GM23338 (cell line): ENCODE measurements around the gene ST6GALNAC3. TPM values are rescaled to one million over a fixed set of nuclear protein-coding genes. Genes with fewer than 3 reads are reported as not detected.

ENCODE experiments used
- ATAC-seq: fragments of 200-7000 bp; cut with Tn5 transposase; 3 replicates; pipeline ENCODE4 v1.9.1; 2020
- DNase-seq: peaks from one replicate; pipeline ENCODE4 v3.0.0-alpha.2; 2015; ENCODE audit warnings: low spot score
- H2AFZ ChIP-seq: fragments of 200-600 bp; sonication (generic); 2 replicates; pipeline ENCODE4 v1.8.0; 2016; ENCODE audit warnings: antibody characterized with exemption, mild to moderate bottlenecking, moderate library complexity
- H3F3A ChIP-seq: fragments of 200-600 bp; sonication (generic); replicated peaks from 2 replicates; pipeline ENCODE4 v1.8.0; 2017; ENCODE audit warnings: antibody characterized with exemption, mixed run types, low read depth
- H3K27ac ChIP-seq: fragments of 200-600 bp; sonication (generic); 2 replicates; pipeline ENCODE4 v1.6.1; 2016; ENCODE audit warnings: low read depth
- H3K27me3 ChIP-seq: fragments of 200-600 bp; sonication (generic); 2 replicates; pipeline ENCODE4 v1.8.0; 2016; ENCODE audit warnings: mild to moderate bottlenecking, mixed run types, moderate library complexity; ENCODE audit not compliant: insufficient read depth
- H3K36me3 ChIP-seq: fragments of 200-600 bp; sonication (generic); 2 replicates; pipeline ENCODE4 v1.8.0; 2016; ENCODE audit warnings: mild to moderate bottlenecking; ENCODE audit not compliant: insufficient read depth
- H3K4me1 ChIP-seq: fragments of 200-600 bp; sonication (generic); 2 replicates; pipeline ENCODE4 v1.8.0; 2016; ENCODE audit warnings: mild to moderate bottlenecking, moderate library complexity; ENCODE audit not compliant: insufficient read depth
- H3K4me2 ChIP-seq: fragments of 200-600 bp; sonication (generic); 2 replicates; pipeline ENCODE4 v1.7.1; 2017; ENCODE audit warnings: mixed run types
- H3K4me3 ChIP-seq: fragments of 200-600 bp; sonication (generic); 2 replicates; pipeline ENCODE4 v1.6.1; 2016; ENCODE audit warnings: mixed run types
- H3K79me2 ChIP-seq: fragments of 200-600 bp; sonication (generic); replicated peaks from 2 replicates; pipeline ENCODE4 v1.8.0; 2017; ENCODE audit warnings: mild to moderate bottlenecking; ENCODE audit not compliant: insufficient read depth
- H3K9me2 ChIP-seq: fragments of 200-600 bp; sonication (generic); 2 replicates; pipeline ENCODE4 v1.8.0; 2017; ENCODE audit not compliant: insufficient read depth
- H4K20me1 ChIP-seq: fragments of 200-600 bp; sonication (generic); replicated peaks from 2 replicates; pipeline ENCODE4 v1.8.0; 2017; ENCODE audit warnings: mild to moderate bottlenecking; ENCODE audit not compliant: insufficient read depth
- H3K27ac Mint-ChIP-seq: 2 replicates; pipeline ENCODE4 v1.8.0; 2020; ENCODE audit warnings: inconsistent platforms, mild to moderate bottlenecking, moderate library complexity, mixed read lengths
- H3K27me3 Mint-ChIP-seq: 3 replicates; pipeline ENCODE4 v1.8.0; 2022; ENCODE audit warnings: low read depth, mild to moderate bottlenecking, moderate library complexity, mixed read lengths, inconsistent platforms; ENCODE audit not compliant: insufficient read depth, poor library complexity
- H3K36me3 Mint-ChIP-seq: 3 replicates; pipeline ENCODE4 v1.8.0; 2021; ENCODE audit warnings: low read depth, mild to moderate bottlenecking, inconsistent platforms, moderate library complexity, mixed read lengths
- H3K4me1 Mint-ChIP-seq: 3 replicates; pipeline ENCODE4 v1.8.0; 2020; ENCODE audit warnings: mild to moderate bottlenecking, inconsistent platforms, mixed read lengths
- H3K4me3 Mint-ChIP-seq: 3 replicates; pipeline ENCODE4 v1.8.0; 2021; ENCODE audit warnings: moderate library complexity, mild to moderate bottlenecking, inconsistent platforms, mixed read lengths
- H3K9me3 Mint-ChIP-seq: 3 replicates; pipeline ENCODE4 v1.8.0; 2020; ENCODE audit warnings: moderate library complexity, mild to moderate bottlenecking, inconsistent platforms, mixed read lengths
- CREB1 ChIP-seq: fragments of 250-450 bp; sonication (Bioruptor Pico); IDR thresholded peaks from 2 replicates; pipeline ENCODE4 v1.5.0; 2020; ENCODE audit warnings: low read depth, mild to moderate bottlenecking, moderate library complexity
- ETS1 ChIP-seq: IDR thresholded peaks from 2 replicates; pipeline ENCODE4 v1.6.1; 2016; ENCODE audit warnings: antibody characterized with exemption
- EZH2 ChIP-seq: fragments of 200-600 bp; sonication (generic); IDR thresholded peaks from one replicate; pipeline ENCODE4 v1.8.0; 2017; ENCODE audit warnings: antibody characterized with exemption, mild to moderate bottlenecking, low read depth; ENCODE audit not compliant: unreplicated experiment
- EZH2phosphoT487 ChIP-seq: fragments of 200-600 bp; sonication (generic); IDR thresholded peaks from one replicate; pipeline ENCODE4 v1.8.1; 2018; ENCODE audit warnings: antibody characterized with exemption; ENCODE audit not compliant: unreplicated experiment
- JUNB ChIP-seq: IDR thresholded peaks from one replicate; pipeline ENCODE4 v1.6.1; 2016; ENCODE audit warnings: antibody characterized with exemption; ENCODE audit not compliant: unreplicated experiment
- NANOG ChIP-seq: IDR thresholded peaks from 2 replicates; pipeline ENCODE4 v1.6.1; 2016; ENCODE audit warnings: antibody characterized with exemption, borderline replicate concordance
- POLR2AphosphoS5 ChIP-seq: IDR thresholded peaks from 2 replicates; pipeline ENCODE4 v1.6.1; 2016; ENCODE audit warnings: antibody characterized with exemption, low read depth
- STAT1 ChIP-seq: IDR thresholded peaks from one replicate; pipeline ENCODE4 v1.6.1; 2016; ENCODE audit warnings: antibody characterized with exemption; ENCODE audit not compliant: unreplicated experiment
- ZNF114 ChIP-seq: fragments of 250-450 bp; sonication (Bioruptor Pico); IDR thresholded peaks from 2 replicates; pipeline ENCODE4 v1.5.0; 2020; ENCODE audit warnings: mild to moderate bottlenecking, moderate library complexity
- ZNF331 ChIP-seq: fragments of 250-450 bp; sonication (Bioruptor Pico); IDR thresholded peaks from 2 replicates; pipeline ENCODE4 v1.5.0; 2020; ENCODE audit warnings: low read depth, mild to moderate bottlenecking, moderate library complexity
- polyA plus RNA-seq: library from polyadenylated mRNA; unstranded; fragments of >200 nt; fragmentation: Nextera tagmentation; extraction: Ambion mirVana; gene quantifications from 2 replicates; pipeline ENCODE4 v1.2.1, GENCODE V29; 2016
- total RNA-seq: library from RNA; depleted of rRNA; stranded (reverse); fragments of >200 nt; shearing (Covaris generic); gene quantifications from 2 replicates; pipeline ENCODE4 v1.2.3, GENCODE V29; 2014
- TF ChIP-seq, protein P1 (sequence below): IDR thresholded peaks from one replicate; pipeline ENCODE4 v1.6.1; 2018; ENCODE audit warnings: antibody characterized with exemption; ENCODE audit not compliant: unreplicated experiment
- TF ChIP-seq, protein P2 (sequence below), 2 experiments: fragments of 200-600 bp in 1 of 2; sonication (generic) in 1 of 2; conservative IDR thresholded peaks; 2 replicates each; pipeline versions ENCODE4 v1.5.1 to v1.6.1; 2016 to 2017; ENCODE audit warnings: antibody characterized with exemption in 2 of 2, low read depth in 2 of 2, mild to moderate bottlenecking in 2 of 2, moderate library complexity in 1 of 2
- TF ChIP-seq, protein P3 (sequence below): fragments of 250-450 bp; sonication (Bioruptor Pico); IDR thresholded peaks from 2 replicates; pipeline ENCODE4 v1.5.0; 2020; ENCODE audit warnings: mild to moderate bottlenecking, moderate library complexity

The ST6GALNAC3 gene
- total and polyA plus RNA-seq, 2 experiments from 2014 or later = 4.7 to 11.6 TPM

DNA sequence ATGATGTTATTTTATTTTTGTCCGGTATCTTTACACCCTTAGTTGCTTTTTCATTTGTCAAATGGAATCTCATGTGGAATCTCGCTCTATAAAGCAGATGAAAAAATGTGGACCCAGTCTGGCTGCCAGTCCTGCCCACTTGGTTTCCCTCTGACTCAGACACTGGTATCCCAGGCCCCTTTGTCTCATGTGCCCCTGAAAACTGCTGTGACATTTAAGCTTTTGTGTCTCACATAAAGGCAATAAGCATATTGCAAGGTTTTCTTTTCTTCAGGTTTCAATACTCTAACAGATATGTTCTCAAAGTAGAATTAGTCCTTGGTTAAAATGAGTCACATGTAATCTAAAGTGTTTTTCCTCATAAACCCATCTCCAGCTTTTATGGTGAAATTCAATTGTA lies 183.3 kb downstream of the ST6GALNAC3 start:
- Mint-ChIP-seq H3K27me3 (no peaks in the 10 kb centered on the region), H3K4me3 (no peak overlapping the region), H3K27ac (no peak overlapping the region), H3K4me1 (peaks cover 33% of the 10 kb centered on the region), H3K36me3 (no peaks in the 10 kb centered on the region), H3K9me3 (no peaks in the 10 kb centered on the region)
- H3K27me3 ChIP-seq = no peaks in the 10 kb centered on the region
- H2AFZ ChIP-seq = no peak overlapping the region
- no peaks in the 10 kb centered on the region for H3F3A ChIP-seq
- no peaks in the 10 kb centered on the region for H3K36me3 ChIP-seq
- no peaks in the 10 kb centered on the region for H4K20me1 ChIP-seq
- ATAC-seq (no peak), DNase-seq (no peak)
- H3K9me2 ChIP-seq = no peaks in the 10 kb centered on the region
- H3K4me2 ChIP-seq = no peak overlapping the region
- H3K79me2 ChIP-seq = no peaks in the 10 kb centered on the region
- peaks cover 4% of the 10 kb centered on the region; the same call in 1 of the 2 replicates for H3K4me1 ChIP-seq
- H3K27ac ChIP-seq = no peak overlapping the region
- TF ChIP-seq ZNF331 (CRISPR knock-in tag) = no peak
- TF ChIP-seq, protein P1, sequence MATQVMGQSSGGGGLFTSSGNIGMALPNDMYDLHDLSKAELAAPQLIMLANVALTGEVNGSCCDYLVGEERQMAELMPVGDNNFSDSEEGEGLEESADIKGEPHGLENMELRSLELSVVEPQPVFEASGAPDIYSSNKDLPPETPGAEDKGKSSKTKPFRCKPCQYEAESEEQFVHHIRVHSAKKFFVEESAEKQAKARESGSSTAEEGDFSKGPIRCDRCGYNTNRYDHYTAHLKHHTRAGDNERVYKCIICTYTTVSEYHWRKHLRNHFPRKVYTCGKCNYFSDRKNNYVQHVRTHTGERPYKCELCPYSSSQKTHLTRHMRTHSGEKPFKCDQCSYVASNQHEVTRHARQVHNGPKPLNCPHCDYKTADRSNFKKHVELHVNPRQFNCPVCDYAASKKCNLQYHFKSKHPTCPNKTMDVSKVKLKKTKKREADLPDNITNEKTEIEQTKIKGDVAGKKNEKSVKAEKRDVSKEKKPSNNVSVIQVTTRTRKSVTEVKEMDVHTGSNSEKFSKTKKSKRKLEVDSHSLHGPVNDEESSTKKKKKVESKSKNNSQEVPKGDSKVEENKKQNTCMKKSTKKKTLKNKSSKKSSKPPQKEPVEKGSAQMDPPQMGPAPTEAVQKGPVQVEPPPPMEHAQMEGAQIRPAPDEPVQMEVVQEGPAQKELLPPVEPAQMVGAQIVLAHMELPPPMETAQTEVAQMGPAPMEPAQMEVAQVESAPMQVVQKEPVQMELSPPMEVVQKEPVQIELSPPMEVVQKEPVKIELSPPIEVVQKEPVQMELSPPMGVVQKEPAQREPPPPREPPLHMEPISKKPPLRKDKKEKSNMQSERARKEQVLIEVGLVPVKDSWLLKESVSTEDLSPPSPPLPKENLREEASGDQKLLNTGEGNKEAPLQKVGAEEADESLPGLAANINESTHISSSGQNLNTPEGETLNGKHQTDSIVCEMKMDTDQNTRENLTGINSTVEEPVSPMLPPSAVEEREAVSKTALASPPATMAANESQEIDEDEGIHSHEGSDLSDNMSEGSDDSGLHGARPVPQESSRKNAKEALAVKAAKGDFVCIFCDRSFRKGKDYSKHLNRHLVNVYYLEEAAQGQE = no peak
- TF ChIP-seq POLR2AphosphoS5 = no peak
- TF ChIP-seq STAT1 = no peak
- TF ChIP-seq, protein P2, sequence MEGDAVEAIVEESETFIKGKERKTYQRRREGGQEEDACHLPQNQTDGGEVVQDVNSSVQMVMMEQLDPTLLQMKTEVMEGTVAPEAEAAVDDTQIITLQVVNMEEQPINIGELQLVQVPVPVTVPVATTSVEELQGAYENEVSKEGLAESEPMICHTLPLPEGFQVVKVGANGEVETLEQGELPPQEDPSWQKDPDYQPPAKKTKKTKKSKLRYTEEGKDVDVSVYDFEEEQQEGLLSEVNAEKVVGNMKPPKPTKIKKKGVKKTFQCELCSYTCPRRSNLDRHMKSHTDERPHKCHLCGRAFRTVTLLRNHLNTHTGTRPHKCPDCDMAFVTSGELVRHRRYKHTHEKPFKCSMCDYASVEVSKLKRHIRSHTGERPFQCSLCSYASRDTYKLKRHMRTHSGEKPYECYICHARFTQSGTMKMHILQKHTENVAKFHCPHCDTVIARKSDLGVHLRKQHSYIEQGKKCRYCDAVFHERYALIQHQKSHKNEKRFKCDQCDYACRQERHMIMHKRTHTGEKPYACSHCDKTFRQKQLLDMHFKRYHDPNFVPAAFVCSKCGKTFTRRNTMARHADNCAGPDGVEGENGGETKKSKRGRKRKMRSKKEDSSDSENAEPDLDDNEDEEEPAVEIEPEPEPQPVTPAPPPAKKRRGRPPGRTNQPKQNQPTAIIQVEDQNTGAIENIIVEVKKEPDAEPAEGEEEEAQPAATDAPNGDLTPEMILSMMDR (conservative IDR thresholded peaks at IDR 0.05; ENCODE audit: low read depth in 2 of 2) = no peak
- TF ChIP-seq EZH2phosphoT487 = no peak
- TF ChIP-seq, protein P3, sequence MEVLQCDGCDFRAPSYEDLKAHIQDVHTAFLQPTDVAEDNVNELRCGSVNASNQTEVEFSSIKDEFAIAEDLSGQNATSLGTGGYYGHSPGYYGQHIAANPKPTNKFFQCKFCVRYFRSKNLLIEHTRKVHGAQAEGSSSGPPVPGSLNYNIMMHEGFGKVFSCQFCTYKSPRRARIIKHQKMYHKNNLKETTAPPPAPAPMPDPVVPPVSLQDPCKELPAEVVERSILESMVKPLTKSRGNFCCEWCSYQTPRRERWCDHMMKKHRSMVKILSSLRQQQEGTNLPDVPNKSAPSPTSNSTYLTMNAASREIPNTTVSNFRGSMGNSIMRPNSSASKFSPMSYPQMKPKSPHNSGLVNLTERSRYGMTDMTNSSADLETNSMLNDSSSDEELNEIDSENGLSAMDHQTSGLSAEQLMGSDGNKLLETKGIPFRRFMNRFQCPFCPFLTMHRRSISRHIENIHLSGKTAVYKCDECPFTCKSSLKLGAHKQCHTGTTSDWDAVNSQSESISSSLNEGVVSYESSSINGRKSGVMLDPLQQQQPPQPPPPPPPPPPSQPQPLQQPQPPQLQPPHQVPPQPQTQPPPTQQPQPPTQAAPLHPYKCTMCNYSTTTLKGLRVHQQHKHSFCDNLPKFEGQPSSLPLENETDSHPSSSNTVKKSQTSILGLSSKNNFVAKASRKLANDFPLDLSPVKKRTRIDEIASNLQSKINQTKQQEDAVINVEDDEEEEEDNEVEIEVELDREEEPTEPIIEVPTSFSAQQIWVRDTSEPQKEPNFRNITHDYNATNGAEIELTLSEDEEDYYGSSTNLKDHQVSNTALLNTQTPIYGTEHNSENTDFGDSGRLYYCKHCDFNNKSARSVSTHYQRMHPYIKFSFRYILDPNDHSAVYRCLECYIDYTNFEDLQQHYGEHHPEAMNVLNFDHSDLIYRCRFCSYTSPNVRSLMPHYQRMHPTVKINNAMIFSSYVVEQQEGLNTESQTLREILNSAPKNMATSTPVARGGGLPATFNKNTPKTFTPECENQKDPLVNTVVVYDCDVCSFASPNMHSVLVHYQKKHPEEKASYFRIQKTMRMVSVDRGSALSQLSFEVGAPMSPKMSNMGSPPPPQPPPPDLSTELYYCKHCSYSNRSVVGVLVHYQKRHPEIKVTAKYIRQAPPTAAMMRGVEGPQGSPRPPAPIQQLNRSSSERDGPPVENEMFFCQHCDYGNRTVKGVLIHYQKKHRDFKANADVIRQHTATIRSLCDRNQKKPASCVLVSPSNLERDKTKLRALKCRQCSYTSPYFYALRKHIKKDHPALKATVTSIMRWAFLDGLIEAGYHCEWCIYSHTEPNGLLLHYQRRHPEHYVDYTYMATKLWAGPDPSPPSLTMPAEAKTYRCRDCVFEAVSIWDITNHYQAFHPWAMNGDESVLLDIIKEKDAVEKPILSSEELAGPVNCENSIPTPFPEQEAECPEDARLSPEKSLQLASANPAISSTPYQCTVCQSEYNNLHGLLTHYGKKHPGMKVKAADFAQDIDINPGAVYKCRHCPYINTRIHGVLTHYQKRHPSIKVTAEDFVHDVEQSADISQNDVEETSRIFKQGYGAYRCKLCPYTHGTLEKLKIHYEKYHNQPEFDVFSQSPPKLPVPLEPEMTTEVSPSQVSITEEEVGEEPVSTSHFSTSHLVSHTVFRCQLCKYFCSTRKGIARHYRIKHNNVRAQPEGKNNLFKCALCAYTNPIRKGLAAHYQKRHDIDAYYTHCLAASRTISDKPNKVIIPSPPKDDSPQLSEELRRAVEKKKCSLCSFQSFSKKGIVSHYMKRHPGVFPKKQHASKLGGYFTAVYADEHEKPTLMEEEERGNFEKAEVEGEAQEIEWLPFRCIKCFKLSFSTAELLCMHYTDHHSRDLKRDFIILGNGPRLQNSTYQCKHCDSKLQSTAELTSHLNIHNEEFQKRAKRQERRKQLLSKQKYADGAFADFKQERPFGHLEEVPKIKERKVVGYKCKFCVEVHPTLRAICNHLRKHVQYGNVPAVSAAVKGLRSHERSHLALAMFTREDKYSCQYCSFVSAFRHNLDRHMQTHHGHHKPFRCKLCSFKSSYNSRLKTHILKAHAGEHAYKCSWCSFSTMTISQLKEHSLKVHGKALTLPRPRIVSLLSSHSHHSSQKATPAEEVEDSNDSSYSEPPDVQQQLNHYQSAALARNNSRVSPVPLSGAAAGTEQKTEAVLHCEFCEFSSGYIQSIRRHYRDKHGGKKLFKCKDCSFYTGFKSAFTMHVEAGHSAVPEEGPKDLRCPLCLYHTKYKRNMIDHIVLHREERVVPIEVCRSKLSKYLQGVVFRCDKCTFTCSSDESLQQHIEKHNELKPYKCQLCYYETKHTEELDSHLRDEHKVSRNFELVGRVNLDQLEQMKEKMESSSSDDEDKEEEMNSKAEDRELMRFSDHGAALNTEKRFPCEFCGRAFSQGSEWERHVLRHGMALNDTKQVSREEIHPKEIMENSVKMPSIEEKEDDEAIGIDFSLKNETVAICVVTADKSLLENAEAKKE (CRISPR knock-in tag) = no peak
- TF ChIP-seq ETS1 = no peak
- no peak for TF ChIP-seq ZNF114 (CRISPR knock-in tag)
- TF ChIP-seq JUNB = no peak
- no peak for TF ChIP-seq NANOG
- TF ChIP-seq CREB1 (CRISPR knock-in tag) = no peak
- no peak for TF ChIP-seq EZH2
- no peak overlapping the region for H3K4me3 ChIP-seq
